ENCODE results near the gene EGFR.
"Not testable (repeated sequence)": the region's sequence is repeated elsewhere in the genome, so short reads cannot be mapped to it uniquely, and the experiment has no call there.

Gene EGFR

DNA sequence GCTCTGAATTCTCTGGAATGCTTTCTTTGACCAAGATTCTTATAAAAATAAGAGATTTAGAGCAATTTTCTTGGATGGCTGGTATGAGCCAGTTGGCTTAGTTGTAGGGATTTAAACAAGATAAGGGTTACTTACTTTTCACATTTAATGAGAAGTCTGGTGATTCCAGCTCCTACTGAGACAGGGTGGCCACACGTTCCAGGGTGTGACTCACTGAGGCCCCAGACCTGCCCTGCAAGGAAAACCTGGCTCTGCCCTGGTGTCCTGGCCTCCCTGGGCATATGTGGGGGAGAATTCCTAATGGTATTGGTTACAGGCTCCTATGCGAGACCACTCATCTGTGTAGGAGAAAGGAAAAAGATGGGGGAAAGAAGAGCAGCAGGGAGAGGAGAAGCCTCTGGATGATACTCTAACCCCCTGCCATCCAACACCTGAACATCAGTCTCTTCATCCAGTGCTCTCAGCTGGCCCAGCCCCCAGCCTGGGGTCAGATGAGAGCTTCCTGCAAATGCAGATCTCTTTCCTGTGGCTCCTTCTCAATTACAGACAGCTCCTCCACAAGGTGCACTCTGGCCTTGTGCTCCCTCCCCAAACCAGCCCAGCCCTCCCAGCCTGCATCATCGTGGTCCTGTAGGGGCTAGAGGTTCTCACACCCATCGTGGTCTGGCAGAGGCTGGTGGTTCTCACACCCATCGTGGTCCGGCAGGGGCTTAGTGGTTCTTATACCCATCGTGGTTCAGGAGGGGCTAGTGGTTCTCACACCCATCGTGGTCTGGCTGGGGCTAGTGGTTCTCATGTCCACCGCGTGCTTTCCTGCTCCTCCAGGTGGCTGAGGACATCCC is 139.9 kb downstream of the EGFR start:
- Mint-ChIP-seq H3K36me3 (ENCODE audit: low read depth) (no peaks in the 10 kb centered on the region), H3K4me1 (ENCODE audit: low read depth) (no peaks in the 10 kb centered on the region), H3K27ac (no peak overlapping the region), H3K27me3 (ENCODE audit: low read depth) (peaks cover 16% of the 10 kb centered on the region), H3K4me3 (no peak overlapping the region), H3K9me3 (no peaks in the 10 kb centered on the region)

DNA sequence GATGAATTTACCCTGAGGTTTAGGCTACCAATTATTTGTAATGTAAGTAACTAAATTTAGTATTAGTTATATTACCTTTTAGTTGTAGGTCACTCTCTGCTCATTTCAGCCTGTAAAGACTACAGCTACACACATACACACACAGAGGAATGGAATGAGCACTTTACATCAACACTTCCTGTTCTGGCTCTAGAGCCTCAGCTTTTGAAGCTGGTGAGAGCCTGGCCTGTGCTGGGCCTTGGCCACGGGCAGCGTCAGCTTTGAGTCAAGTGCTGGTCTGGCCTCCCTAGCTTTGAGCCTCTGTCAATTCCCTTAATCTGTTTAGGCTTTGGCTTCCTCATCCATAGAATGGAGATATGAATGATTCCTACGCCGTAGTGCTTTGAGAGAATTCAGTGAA is 141.7 kb downstream of the EGFR start:
- H3K36me3 Mint-ChIP-seq (ENCODE audit: low read depth), result no peaks in the 10 kb centered on the region
- H3K27me3 Mint-ChIP-seq (ENCODE audit: low read depth), result peaks cover 16% of the 10 kb centered on the region
- H3K4me3 Mint-ChIP-seq, result no peak overlapping the region
- no peaks in the 10 kb centered on the region for H3K9me3 Mint-ChIP-seq
- no peak overlapping the region for H3K27ac Mint-ChIP-seq
- no peaks in the 10 kb centered on the region for H3K4me1 Mint-ChIP-seq (ENCODE audit: low read depth)

DNA sequence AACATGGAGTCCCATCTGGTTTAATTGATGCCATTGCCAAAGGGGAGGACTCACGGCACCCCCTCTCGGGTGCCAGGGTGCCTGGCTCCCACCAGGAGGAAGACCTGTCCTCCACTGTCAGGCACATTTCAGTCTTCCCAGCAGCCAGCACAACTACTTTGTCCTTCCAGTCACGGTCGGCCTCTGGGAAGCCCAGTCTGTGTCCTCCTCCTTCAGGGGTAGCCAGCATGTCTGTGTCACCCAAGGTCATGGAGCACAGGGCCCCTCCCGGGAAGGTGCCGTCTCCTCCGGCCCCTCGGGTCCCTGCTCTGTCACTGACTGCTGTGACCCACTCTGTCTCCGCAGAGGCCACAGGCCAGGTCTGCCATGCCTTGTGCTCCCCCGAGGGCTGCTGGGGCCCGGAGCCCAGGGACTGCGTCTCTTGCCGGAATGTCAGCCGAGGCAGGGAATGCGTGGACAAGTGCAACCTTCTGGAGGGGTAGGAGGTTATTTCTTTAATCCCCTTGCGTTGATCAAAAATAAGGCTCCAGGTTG is 142.4 kb downstream of the EGFR start:
- no peak overlapping the region for H3K27ac Mint-ChIP-seq
- H3K4me3 Mint-ChIP-seq, result no peak overlapping the region
- no peaks in the 10 kb centered on the region for H3K36me3 Mint-ChIP-seq (ENCODE audit: low read depth)
- H3K27me3 Mint-ChIP-seq (ENCODE audit: low read depth), result peaks cover 16% of the 10 kb centered on the region
- H3K4me1 Mint-ChIP-seq (ENCODE audit: low read depth), result no peaks in the 10 kb centered on the region
- no peaks in the 10 kb centered on the region for H3K9me3 Mint-ChIP-seq

DNA sequence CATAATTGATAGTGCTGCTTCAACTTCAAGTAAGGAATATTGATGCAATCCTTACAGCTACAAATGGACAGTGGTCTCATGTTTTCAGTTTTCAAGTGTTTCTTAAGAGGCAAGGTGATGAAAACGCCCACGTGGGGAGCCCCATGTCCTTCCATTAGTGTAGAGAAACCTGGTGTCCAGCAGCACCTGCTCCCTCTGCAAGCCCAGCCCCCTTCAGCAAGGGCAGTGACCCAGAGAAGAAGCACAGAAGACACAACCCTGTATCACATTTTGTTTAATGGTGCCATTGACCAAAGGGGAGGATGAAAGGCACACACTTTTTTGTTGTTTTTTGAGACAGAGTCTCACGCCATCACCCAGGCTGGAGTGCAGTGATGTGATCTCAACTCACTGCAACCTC is 143.7 kb downstream of the EGFR start:
- Mint-ChIP-seq H3K27ac (no peak overlapping the region), H3K4me3 (no peak overlapping the region), H3K9me3 (peaks cover 2% of the 10 kb centered on the region), H3K27me3 (ENCODE audit: low read depth) (peaks cover 9% of the 10 kb centered on the region), H3K36me3 (ENCODE audit: low read depth) (no peaks in the 10 kb centered on the region), H3K4me1 (ENCODE audit: low read depth) (no peaks in the 10 kb centered on the region)

DNA sequence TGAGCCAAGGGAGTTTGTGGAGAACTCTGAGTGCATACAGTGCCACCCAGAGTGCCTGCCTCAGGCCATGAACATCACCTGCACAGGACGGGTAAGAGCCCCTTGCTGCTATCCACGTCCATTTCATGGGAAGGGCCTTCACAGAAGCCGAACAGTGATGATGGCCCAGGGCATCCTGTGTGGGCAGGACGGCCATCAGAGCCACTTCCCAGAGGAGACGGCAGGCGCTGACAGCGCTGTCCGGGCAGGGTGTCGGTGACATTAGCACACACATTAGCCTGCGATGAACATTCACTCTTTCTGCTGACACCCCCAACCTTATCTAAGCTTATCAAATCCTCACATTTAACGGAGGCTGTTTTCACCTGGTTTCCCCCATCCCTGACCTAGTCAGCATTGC is 144.9 kb downstream of the EGFR start:
- Mint-ChIP-seq H3K4me3 (no peak overlapping the region), H3K27ac (no peak overlapping the region), H3K9me3 (peaks cover 4% of the 10 kb centered on the region), H3K36me3 (ENCODE audit: low read depth) (no peaks in the 10 kb centered on the region), H3K27me3 (ENCODE audit: low read depth) (no peaks in the 10 kb centered on the region), H3K4me1 (ENCODE audit: low read depth) (no peaks in the 10 kb centered on the region)

DNA sequence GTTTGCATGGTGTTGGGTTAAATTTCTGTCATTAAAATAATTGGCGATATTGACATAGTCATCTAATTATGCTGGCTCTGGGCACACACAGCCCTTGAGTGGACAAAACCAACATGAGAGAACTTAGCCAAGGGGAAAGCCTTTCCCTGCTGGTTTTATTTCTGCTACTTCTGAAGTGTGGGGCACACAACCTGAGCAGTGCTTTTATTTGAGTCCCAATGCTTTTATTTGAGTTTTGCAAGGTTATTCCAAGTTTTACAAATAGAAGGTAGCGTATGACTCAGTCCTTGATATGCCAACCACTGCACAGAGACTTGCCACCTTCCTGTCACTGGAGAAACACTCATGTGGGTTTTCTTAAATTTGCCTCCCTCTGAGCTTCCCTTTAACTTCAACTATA is 145.7 kb downstream of the EGFR start:
- Mint-ChIP-seq H3K4me1 (ENCODE audit: low read depth) (no peaks in the 10 kb centered on the region), H3K27ac (no peak overlapping the region), H3K27me3 (ENCODE audit: low read depth) (no peaks in the 10 kb centered on the region), H3K36me3 (ENCODE audit: low read depth) (no peaks in the 10 kb centered on the region), H3K4me3 (no peak overlapping the region), H3K9me3 (peaks cover 4% of the 10 kb centered on the region)

DNA sequence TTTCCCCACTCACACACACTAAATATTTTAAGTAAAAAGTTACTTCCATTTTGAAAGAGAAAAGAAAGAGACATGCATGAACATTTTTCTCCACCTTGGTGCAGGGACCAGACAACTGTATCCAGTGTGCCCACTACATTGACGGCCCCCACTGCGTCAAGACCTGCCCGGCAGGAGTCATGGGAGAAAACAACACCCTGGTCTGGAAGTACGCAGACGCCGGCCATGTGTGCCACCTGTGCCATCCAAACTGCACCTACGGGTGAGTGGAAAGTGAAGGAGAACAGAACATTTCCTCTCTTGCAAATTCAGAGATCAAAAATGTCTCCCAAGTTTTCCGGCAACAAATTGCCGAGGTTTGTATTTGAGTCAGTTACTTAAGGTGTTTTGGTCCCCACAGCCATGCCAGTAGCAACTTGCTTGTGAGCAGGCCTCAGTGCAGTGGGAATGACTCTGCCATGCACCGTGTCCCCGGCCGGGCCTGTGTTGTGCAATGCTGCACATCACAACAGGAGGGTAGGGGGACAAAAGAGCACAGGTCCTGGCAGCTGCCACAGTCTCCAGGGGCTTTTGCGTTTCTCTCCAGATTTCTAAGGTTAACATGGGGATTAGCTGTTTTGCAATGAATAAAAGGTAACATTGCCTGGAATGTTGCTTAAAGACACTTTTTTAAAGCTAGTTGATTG is 146.5 kb downstream of the EGFR start:
- H3K4me3 Mint-ChIP-seq, result no peak overlapping the region

DNA sequence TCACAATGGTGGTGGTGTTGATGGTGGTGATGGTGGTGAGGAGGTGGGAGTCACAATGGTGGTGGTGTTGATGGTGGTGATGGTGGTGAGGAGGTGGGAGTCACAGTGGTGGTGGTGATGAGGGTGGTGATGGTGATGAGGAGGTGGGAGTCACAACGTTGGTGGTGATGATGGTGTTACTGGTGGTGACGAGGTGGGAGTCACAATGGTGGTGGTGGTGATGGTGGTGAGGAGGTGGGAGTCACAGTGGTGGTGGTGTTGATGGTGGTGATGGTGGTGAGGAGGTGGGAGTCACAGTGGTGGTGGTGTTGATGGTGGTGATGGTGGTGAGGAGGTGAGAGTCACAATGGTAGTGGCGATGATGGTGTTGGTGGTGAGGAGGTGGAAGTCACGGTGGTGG is 148.5 kb downstream of the EGFR start:
- not testable (repeated sequence) for H3K4me1 Mint-ChIP-seq (ENCODE audit: low read depth); H3K27ac Mint-ChIP-seq; H3K9me3 Mint-ChIP-seq; H3K4me3 Mint-ChIP-seq; H3K36me3 Mint-ChIP-seq (ENCODE audit: low read depth); H3K27me3 Mint-ChIP-seq (ENCODE audit: low read depth)

More for the DNA sequence above, 146.5 kb downstream of the EGFR start:
- H3K4me1 Mint-ChIP-seq (ENCODE audit: low read depth), result no peaks in the 10 kb centered on the region
- no peaks in the 10 kb centered on the region for H3K36me3 Mint-ChIP-seq (ENCODE audit: low read depth)
- no peaks in the 10 kb centered on the region for H3K27me3 Mint-ChIP-seq (ENCODE audit: low read depth)
- peaks cover 4% of the 10 kb centered on the region for H3K9me3 Mint-ChIP-seq
- no peak overlapping the region for H3K27ac Mint-ChIP-seq

DNA sequence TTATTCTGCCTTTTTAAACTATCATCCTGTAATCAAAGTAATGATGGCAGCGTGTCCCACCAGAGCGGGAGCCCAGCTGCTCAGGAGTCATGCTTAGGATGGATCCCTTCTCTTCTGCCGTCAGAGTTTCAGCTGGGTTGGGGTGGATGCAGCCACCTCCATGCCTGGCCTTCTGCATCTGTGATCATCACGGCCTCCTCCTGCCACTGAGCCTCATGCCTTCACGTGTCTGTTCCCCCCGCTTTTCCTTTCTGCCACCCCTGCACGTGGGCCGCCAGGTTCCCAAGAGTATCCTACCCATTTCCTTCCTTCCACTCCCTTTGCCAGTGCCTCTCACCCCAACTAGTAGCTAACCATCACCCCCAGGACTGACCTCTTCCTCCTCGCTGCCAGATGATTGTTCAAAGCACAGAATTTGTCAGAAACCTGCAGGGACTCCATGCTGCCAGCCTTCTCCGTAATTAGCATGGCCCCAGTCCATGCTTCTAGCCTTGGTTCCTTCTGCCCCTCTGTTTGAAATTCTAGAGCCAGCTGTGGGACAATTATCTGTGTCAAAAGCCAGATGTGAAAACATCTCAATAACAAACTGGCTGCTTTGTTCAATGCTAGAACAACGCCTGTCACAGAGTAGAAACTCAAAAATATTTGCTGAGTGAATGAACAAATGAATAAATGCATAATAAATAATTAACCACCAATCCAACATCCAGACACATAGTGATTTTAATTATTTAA is 151.7 kb downstream of the EGFR start:
- H3K4me1 Mint-ChIP-seq (ENCODE audit: low read depth), result no peaks in the 10 kb centered on the region
- H3K9me3 Mint-ChIP-seq, result peaks cover 4% of the 10 kb centered on the region
- H3K36me3 Mint-ChIP-seq (ENCODE audit: low read depth), result no peaks in the 10 kb centered on the region
- H3K27ac Mint-ChIP-seq, result no peak overlapping the region
- peaks cover 4% of the 10 kb centered on the region for H3K27me3 Mint-ChIP-seq (ENCODE audit: low read depth)
- no peak overlapping the region for H3K4me3 Mint-ChIP-seq

DNA sequence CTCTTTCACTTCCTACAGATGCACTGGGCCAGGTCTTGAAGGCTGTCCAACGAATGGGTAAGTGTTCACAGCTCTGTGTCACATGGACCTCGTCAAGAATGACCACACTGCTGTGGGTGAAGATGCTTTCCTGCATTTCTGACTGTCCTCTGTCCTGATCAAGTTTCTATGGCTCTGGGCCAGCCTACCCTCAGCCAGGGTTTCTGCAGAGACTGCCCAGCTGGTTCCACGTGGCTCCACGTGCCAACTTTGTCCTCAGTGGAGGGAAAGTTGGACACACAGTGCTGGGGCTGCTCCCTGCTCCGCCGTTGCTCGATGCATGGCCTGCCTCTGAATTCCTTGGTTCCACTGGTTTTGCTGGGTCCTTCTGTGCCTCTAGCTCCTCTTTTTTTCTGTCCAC is 152.3 kb downstream of the EGFR start:
- no peak overlapping the region for H3K4me3 Mint-ChIP-seq
- no peaks in the 10 kb centered on the region for H3K36me3 Mint-ChIP-seq (ENCODE audit: low read depth)
- H3K4me1 Mint-ChIP-seq (ENCODE audit: low read depth), result no peaks in the 10 kb centered on the region
- H3K27ac Mint-ChIP-seq, result no peak overlapping the region
- peaks cover 4% of the 10 kb centered on the region for H3K27me3 Mint-ChIP-seq (ENCODE audit: low read depth)
- H3K9me3 Mint-ChIP-seq, result peaks cover 4% of the 10 kb centered on the region

DNA sequence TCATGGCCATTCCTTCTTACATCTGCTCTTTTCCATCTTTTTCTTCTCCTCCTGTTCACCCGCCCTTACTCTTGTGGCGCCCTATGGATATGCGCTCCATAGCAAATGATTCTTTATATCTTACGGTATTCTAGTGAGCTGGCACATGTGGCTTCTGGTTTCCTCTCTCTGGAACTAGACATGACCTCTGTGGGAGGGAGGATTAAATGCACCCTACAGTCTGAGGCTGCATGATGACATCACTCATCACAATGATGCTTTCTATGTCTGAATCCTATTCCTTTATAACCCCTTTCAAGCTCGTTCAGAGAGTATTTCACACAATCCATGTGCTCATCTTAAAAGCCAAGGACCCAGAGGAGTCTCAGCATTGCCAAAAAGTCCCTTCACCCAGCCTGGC is 153.3 kb downstream of the EGFR start:
- Mint-ChIP-seq H3K27ac (no peak overlapping the region), H3K9me3 (peaks cover 4% of the 10 kb centered on the region), H3K36me3 (ENCODE audit: low read depth) (no peaks in the 10 kb centered on the region), H3K4me1 (ENCODE audit: low read depth) (no peaks in the 10 kb centered on the region), H3K27me3 (ENCODE audit: low read depth) (peaks cover 4% of the 10 kb centered on the region), H3K4me3 (no peak overlapping the region)

DNA sequence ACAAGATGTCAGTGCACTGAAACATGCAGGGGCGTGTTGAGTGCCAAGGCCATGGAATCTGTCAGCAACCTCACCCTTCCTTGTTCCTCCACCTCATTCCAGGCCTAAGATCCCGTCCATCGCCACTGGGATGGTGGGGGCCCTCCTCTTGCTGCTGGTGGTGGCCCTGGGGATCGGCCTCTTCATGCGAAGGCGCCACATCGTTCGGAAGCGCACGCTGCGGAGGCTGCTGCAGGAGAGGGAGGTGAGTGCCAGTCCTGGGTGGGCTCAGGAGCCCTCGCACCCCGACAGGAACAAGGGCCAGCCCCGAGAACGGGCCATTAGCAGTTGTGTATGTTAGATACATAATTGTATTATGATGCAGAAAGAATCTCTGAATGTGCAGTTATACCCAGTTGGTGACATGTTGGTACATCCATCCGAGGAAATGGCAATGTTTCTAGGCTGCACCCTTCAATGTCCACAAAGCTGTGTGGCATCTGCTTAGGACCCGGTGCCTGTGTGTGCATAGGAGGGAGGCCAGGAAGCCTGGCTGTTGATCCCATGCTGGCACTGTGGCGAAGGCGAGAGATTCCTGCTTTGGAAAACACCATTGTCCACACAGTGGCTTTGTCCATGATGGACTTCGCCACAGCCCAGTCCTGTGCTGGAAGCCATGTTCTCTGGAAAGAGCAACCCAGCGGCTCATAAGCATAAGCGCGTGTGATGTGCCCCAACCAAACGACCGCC is 154.2 kb downstream of the EGFR start:
- no peak overlapping the region for H3K27ac Mint-ChIP-seq
- H3K4me1 Mint-ChIP-seq (ENCODE audit: low read depth), result no peaks in the 10 kb centered on the region
- no peak overlapping the region for H3K4me3 Mint-ChIP-seq
- no peaks in the 10 kb centered on the region for H3K36me3 Mint-ChIP-seq (ENCODE audit: low read depth)
- H3K9me3 Mint-ChIP-seq, result no peaks in the 10 kb centered on the region
- peaks cover 4% of the 10 kb centered on the region for H3K27me3 Mint-ChIP-seq (ENCODE audit: low read depth)

DNA sequence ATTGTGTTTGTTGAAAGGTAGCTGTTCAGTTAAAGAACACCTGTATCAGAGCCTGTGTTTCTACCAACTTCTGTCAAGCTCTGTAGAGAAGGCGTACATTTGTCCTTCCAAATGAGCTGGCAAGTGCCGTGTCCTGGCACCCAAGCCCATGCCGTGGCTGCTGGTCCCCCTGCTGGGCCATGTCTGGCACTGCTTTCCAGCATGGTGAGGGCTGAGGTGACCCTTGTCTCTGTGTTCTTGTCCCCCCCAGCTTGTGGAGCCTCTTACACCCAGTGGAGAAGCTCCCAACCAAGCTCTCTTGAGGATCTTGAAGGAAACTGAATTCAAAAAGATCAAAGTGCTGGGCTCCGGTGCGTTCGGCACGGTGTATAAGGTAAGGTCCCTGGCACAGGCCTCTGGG is 154.9 kb downstream of the EGFR start:
- no peak overlapping the region for H3K27ac Mint-ChIP-seq
- H3K4me3 Mint-ChIP-seq, result no peak overlapping the region
- H3K9me3 Mint-ChIP-seq, result no peaks in the 10 kb centered on the region
- H3K36me3 Mint-ChIP-seq (ENCODE audit: low read depth), result no peaks in the 10 kb centered on the region
- H3K27me3 Mint-ChIP-seq (ENCODE audit: low read depth), result peaks cover 4% of the 10 kb centered on the region
- no peaks in the 10 kb centered on the region for H3K4me1 Mint-ChIP-seq (ENCODE audit: low read depth)

DNA sequence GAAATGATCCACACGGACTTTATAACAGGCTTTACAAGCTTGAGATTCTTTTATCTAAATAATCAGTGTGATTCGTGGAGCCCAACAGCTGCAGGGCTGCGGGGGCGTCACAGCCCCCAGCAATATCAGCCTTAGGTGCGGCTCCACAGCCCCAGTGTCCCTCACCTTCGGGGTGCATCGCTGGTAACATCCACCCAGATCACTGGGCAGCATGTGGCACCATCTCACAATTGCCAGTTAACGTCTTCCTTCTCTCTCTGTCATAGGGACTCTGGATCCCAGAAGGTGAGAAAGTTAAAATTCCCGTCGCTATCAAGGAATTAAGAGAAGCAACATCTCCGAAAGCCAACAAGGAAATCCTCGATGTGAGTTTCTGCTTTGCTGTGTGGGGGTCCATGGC is 155.6 kb downstream of the EGFR start:
- Mint-ChIP-seq H3K36me3 (ENCODE audit: low read depth) (no peaks in the 10 kb centered on the region), H3K9me3 (no peaks in the 10 kb centered on the region), H3K4me3 (no peak overlapping the region), H3K4me1 (ENCODE audit: low read depth) (no peaks in the 10 kb centered on the region), H3K27ac (no peak overlapping the region), H3K27me3 (ENCODE audit: low read depth) (peaks cover 4% of the 10 kb centered on the region)

Data from T-helper 1 cell treated with Interleukin-12 subunit alpha and Interleukin-12 subunit beta and Interleukin-4 antibody, amounts not matched to agents 30 μg/mL and 1 μg/mL, for 36 hours (primary cell).